Aorta (tissue), 5 donors: ENCODE measurements around the gene KLHL33. TPM values are rescaled to one million over a fixed set of nuclear protein-coding genes. Genes with fewer than 3 reads are reported as not detected.
A peak's percentile ranks its signal among the peaks of the same experiment; 100 is the strongest.

ENCODE experiments used
- ATAC-seq: fragments of 200-7000 bp; cut with Tn5 transposase; one replicate; pipeline ENCODE4 v1.9.1; 2022; ENCODE audit warnings: moderate library complexity; ENCODE audit not compliant: low FRiP score
- DNase-seq, 2 donors: peaks; one replicate each; pipeline ENCODE4 v3.0.0-alpha.2; 2020
- H3K27ac ChIP-seq, 2 donors: one replicate each; pipeline ENCODE4 v1.5.1; 2013; ENCODE audit warnings: low read length in 2 of 2, mild to moderate bottlenecking in 2 of 2, moderate library complexity in 2 of 2, control low read depth in 1 of 2, inconsistent platforms in 1 of 2, low read depth in 1 of 2
- H3K27me3 ChIP-seq, 2 donors: one replicate each; pipeline ENCODE4 v1.6.1; 2013; ENCODE audit warnings: control low read depth in 1 of 2, low read length in 1 of 2, mild to moderate bottlenecking in 1 of 2, moderate library complexity in 1 of 2; ENCODE audit not compliant: insufficient read depth in 2 of 2, control insufficient read depth in 1 of 2
- H3K36me3 ChIP-seq, 2 donors: one replicate each; pipeline ENCODE4 v1.6.1; 2013; ENCODE audit warnings: control low read depth in 1 of 2, low read length in 1 of 2, mild to moderate bottlenecking in 1 of 2; ENCODE audit not compliant: insufficient read depth in 2 of 2, control insufficient read depth in 1 of 2
- H3K4me1 ChIP-seq, 2 donors: one replicate each; pipeline ENCODE4 v1.6.1; 2013; ENCODE audit warnings: low read length in 2 of 2, control low read depth in 1 of 2, mild to moderate bottlenecking in 1 of 2, moderate library complexity in 1 of 2; ENCODE audit not compliant: insufficient read depth in 2 of 2, control insufficient read depth in 1 of 2
- H3K4me3 ChIP-seq, 2 donors: one replicate each; pipeline ENCODE4 v1.5.1; 2013; ENCODE audit warnings: low read length in 2 of 2, control low read depth in 1 of 2, mild to moderate bottlenecking in 1 of 2
- H3K9me3 ChIP-seq: one replicate; pipeline ENCODE4 v1.6.1; 2013; ENCODE audit warnings: mild to moderate bottlenecking, low read length; ENCODE audit not compliant: control insufficient read depth
- WGBS, 2 donors: extraction: QIAGEN DNeasy Blood & Tissue Kit; methylation state at CpG; one replicate each; pipeline ENCODE4 v1.1.7; 2013; 5-methylcytosine and 5-hydroxymethylcytosine counted together
- intact Hi-C, 2 donors: fragments of 100-400 bp; cut with DNase I; formaldehyde crosslinking; loops; one replicate each; pipeline versions ENCODE4 v1.14.2 to v1.15.0; 2022
- polyA plus RNA-seq, 2 donors: library from polyadenylated mRNA; stranded (reverse); fragments of 200-250 nt; gene quantifications; one replicate each; pipeline ENCODE4 v1.2.3, GENCODE V29; 2013
- total RNA-seq, 2 donors: library from RNA; stranded (reverse); fragmentation: NEBNext Ultra II Directional; extraction: Animal tissue kit (Norgen Biotek cat#: 25700); gene quantifications; one replicate each; pipeline ENCODE4 v1.2.1, GENCODE V29; 2021
- donor health status: healthy with polysubstance abuse.
- donor health status: Bipolar disorder and iron deficiency.
- donor health status: DM: no; HTN: no; CAD: no.
- donor health status: DM: no; HTN: no; CAD: no.
- donor health status: DM: yes; HTN: yes; CAD: no.

Gene KLHL33
- total and polyA plus RNA-seq, 4 donors, result 0.25 to 1.3 (median 0.40) TPM

DNA sequence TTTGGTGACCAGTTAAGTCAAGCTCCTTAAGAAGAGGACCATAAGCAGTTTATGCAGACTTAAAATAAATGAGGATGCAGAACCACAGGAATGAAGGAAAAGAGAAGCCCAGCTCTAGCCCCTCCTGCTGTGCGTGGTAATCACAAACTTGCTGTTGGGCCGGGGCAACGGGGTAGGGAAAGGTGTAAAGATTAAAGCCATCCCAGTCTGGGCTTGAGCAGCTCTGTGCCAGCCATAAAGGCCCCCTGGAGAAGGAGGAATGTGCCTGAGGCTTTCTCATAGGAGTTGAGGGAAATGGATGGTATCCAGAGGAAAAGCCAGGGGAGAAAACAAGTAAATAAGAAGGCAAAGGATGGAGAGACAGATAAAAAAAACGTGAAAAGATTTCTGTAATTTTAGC lies 47.8 kb downstream of the KLHL33 start:
- no peak overlapping the region for H3K4me3 ChIP-seq
- no peaks in the 10 kb centered on the region for H3K27me3 ChIP-seq
- intact Hi-C loops, result no loop called here
- no peak overlapping the region for H3K27ac ChIP-seq
- no peaks in the 10 kb centered on the region for H3K9me3 ChIP-seq
- H3K36me3 ChIP-seq, result peaks cover 26 to 32% of the 10 kb centered on the region in 2 donors
- 53 to 54% methylated on average over 4 of the region's 4 CpGs for WGBS, 2 donors
- no peaks in the 10 kb centered on the region for H3K4me1 ChIP-seq
- no peak for ATAC-seq
- no peak for DNase-seq

DNA sequence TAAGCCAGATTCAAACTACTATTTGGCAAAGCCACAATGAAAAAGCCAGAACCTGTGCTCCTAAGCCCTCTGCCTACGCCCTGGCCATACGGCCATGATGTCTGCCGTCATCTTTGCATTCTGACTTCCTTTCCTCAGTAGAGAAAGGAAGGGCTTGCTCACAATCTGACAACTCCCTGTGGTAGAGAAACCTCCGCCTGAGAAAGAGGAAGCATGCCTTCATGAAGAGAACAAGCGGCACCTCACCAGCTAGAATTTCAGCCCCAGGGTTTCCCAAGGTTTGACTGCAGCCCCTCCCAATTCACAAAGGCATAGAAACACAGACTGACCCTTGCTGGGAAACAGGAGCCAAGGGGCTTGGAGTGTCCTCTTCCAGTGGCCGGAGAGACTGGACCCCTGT lies 48.4 kb downstream of the KLHL33 start:
- peaks cover 26 to 32% of the 10 kb centered on the region in 2 donors for H3K36me3 ChIP-seq
- no peak for ATAC-seq
- DNase-seq, result no peak

DNA sequence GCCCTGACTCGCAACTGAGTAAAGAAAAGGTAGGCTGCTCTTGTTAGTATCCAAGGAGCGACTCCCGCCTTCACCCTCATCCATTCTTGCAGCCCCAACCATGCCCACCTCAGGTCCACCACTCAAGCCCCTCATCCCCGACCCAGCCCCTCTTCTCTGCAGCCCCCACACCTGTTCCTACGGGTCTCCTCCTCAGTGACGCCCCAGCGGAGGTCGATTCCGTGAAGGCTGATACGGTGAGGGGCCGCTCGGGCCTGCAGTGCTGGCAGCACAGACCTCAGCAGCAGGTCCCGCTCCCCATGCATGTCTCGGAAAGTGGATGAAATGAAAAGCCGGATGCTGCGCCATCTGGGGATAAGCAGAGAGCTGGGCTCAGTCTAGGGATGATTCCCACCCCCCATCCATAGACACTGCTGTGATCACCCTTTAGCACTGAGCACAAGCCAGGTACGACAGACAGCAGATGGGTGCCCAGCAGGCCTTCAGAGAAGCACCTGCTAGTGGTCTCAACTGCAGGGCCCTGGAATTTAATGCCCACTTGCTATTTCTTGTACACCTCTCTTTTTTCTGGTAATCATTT lies 49.6 kb downstream of the KLHL33 start:
- H3K4me1 ChIP-seq, result no peaks in the 10 kb centered on the region
- H3K9me3 ChIP-seq, result no peaks in the 10 kb centered on the region
- DNase-seq (no peak), ATAC-seq (peak; percentile 9)
- H3K27me3 ChIP-seq, result no peaks in the 10 kb centered on the region
- WGBS, 2 donors, result 96 to 97% methylated on average over 17 of the region's 17 CpGs
- intact Hi-C loops, result no loop called here
- H3K4me3 ChIP-seq, result no peak overlapping the region
- no peak overlapping the region for H3K27ac ChIP-seq
- peaks cover 23 to 33% of the 10 kb centered on the region in 2 donors for H3K36me3 ChIP-seq

More for the DNA sequence above, 48.4 kb downstream of the KLHL33 start:
- 90 to 92% methylated on average over 6 of the region's 6 CpGs for WGBS, 2 donors
- intact Hi-C loops, result no loop called here
- Histone ChIP-seq H3K9me3 (no peaks in the 10 kb centered on the region), H3K4me3 (no peak overlapping the region), H3K27me3 (no peaks in the 10 kb centered on the region), H3K4me1 (no peaks in the 10 kb centered on the region), H3K27ac (no peak overlapping the region)

DNA sequence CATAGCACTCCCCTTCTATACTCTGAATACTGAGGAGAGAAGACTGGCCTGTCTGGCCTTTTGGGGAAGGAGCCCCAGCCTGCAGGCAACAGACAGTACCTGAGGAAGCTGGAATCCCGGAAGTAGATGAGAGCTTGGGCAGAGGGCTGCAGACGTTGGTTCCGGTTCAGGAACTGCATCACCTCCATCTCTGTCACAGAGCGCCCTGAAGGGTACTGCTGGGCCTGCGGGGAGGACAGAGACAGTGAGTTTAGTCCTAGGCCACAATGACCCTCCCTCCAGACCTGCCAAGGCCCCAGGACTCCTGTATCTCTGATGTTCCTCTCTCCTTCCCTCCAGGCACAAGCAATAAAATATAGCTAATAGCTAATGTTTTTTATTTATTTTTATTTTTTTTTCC lies 51.1 kb downstream of the KLHL33 start:
- Histone ChIP-seq H3K36me3 (peaks cover 23 to 34% of the 10 kb centered on the region in 2 donors), H3K4me3 (no peak overlapping the region), H3K9me3 (no peaks in the 10 kb centered on the region), H3K27me3 (no peaks in the 10 kb centered on the region), H3K27ac (no peak overlapping the region), H3K4me1 (no peaks in the 10 kb centered on the region)
- intact Hi-C loops, result no loop called here
- 90 to 93% methylated on average over 5 of the region's 5 CpGs for WGBS, 2 donors
- ATAC-seq (no peak), DNase-seq (no peak)

DNA sequence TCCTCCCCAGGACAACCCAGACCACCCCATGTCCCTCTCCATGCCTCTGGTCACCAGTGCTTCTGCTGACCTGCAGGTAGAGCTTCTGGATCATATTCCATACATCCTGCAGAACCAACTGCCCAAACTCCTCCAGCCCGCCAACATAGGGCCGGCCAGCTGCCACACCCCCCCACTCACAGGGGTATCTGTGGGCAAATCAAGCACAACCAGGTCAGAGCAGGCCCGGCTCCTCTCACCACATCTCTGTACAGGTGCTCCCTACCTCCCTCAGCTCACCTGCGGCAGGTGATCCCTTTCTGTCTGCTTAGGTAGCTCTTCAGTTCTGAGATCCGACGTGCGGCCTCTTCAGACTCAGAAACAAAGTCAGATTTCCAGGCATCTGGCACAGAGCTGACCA lies 51.6 kb downstream of the KLHL33 start:
- Histone ChIP-seq H3K27ac (no peak overlapping the region), H3K27me3 (no peaks in the 10 kb centered on the region), H3K4me3 (no peak overlapping the region), H3K36me3 (peaks cover 20 to 33% of the 10 kb centered on the region in 2 donors), H3K4me1 (no peaks in the 10 kb centered on the region), H3K9me3 (no peaks in the 10 kb centered on the region)
- WGBS, 2 donors, result 88 to 96% methylated on average over 7 of the region's 7 CpGs
- no peak for ATAC-seq
- DNase-seq, result no peak
- intact Hi-C loops, result no loop called here

DNA sequence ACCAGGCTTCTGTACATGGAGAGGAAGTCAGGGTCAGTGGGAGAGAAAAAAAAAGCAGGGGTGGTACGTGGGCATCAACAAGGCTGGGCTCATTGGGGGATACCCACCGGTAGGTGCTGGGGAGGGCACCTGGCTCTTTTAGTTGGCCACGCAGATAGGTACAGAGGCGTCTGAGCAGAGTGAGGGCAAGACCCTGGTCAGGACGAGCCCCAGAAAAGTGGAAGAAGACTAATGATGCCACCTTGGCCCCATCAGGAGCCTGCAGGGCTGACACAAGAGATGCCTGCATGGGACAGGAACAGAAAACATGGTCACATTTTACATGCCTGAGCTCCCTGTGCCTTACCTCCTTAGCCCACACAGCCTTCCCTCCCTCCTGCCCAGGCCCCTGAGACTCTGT lies 52.3 kb downstream of the KLHL33 start:
- ATAC-seq (no peak), DNase-seq (no peak)
- Histone ChIP-seq H3K27me3 (no peaks in the 10 kb centered on the region), H3K4me1 (no peaks in the 10 kb centered on the region), H3K4me3 (no peak overlapping the region), H3K36me3 (peaks cover 18 to 31% of the 10 kb centered on the region in 2 donors), H3K27ac (no peak overlapping the region), H3K9me3 (no peaks in the 10 kb centered on the region)
- intact Hi-C loops, result no loop called here
- 87 to 91% methylated on average over 5 of the region's 5 CpGs for WGBS, 2 donors

DNA sequence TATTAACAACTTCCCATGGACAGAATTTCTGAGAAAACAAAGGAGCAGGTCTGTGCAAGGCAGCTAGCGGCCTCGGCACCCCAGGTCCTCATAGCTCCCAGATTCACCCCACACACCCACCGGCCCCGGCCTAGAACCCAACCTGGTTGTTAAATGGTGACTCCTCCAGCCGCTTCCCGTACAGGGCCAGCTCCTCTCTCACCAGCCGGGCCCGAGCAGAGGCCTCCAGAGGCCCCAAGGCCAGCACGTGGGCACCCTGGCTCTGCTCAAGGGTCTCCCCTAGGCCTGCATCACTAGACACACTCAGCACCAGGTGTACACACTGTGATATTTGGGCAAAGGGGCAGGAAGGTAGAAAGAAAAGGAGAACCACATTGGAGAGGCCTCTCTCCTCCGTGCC lies 52.9 kb downstream of the KLHL33 start:
- DNase-seq (no peak), ATAC-seq (no peak)
- H3K4me3 ChIP-seq, result no peak overlapping the region
- peaks cover 12 to 34% of the 10 kb centered on the region in 2 donors for H3K36me3 ChIP-seq
- H3K4me1 ChIP-seq, result no peaks in the 10 kb centered on the region
- no peaks in the 10 kb centered on the region for H3K9me3 ChIP-seq
- intact Hi-C loops, result no loop called here
- no peak overlapping the region for H3K27ac ChIP-seq
- WGBS, 2 donors, result 92 to 94% methylated on average over 10 of the region's 10 CpGs
- H3K27me3 ChIP-seq, result no peaks in the 10 kb centered on the region

DNA sequence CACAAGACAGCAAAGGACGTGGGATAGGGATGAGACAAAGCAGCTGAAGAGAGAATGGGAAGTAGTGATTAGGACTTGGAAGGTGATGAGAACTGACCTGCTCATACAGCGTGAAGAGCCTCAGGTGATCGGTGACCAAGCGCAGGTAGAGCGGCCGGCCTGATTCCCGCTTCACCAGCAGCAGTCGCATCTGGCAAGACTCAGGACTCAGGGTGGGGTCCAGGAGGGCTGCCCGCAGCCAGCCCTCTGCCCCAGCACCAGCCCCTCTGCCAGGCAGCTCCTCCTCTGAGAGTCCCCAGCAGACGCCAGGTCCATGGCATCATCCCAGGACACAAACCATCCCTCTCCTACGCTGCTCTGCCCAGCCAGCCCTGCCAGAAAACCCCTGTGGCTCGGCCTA lies 53.4 kb downstream of the KLHL33 start:
- DNase-seq, result no peak
- no peaks in the 10 kb centered on the region for H3K9me3 ChIP-seq
- H3K4me3 ChIP-seq, result no peak overlapping the region
- no peak overlapping the region for H3K27ac ChIP-seq
- intact Hi-C loops, result no loop called here
- no peaks in the 10 kb centered on the region for H3K27me3 ChIP-seq
- ATAC-seq, result no peak
- no peaks in the 10 kb centered on the region for H3K4me1 ChIP-seq
- 93% methylated on average over 11 to 12 of the region's 12 CpGs for WGBS, 2 donors
- peaks cover 11 to 31% of the 10 kb centered on the region in 2 donors for H3K36me3 ChIP-seq

DNA sequence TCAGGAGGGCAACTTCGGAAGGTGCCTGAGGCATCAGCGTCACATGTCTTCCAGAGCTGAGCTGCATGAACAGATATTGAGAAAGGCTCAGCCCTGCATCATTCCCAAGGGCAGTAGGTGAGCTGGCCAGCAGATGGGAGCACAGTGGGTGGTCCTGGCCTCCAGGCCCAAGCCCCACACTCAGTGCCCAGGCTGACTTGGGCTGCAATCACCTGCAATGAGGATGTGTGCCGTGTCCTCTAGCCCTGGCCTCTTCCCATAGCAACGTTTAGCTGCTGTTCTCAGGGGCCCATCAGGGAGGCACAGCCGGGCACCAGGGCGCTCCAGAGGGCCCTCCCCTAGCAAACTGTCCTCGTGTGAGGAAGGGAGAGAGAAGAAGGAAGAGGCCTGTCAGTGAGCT lies 54.6 kb downstream of the KLHL33 start:
- intact Hi-C loops, result no loop called here
- no peaks in the 10 kb centered on the region for H3K4me1 ChIP-seq

More for the DNA sequence above, 54.6 kb downstream of the KLHL33 start:
- H3K36me3 ChIP-seq, result peaks cover 11 to 30% of the 10 kb centered on the region in 2 donors
- 82 to 83% methylated on average over 7 of the region's 7 CpGs for WGBS, 2 donors
- no peaks in the 10 kb centered on the region for H3K9me3 ChIP-seq
- ATAC-seq (no peak), DNase-seq (no peak)
- H3K27me3 ChIP-seq, result no peaks in the 10 kb centered on the region
- H3K27ac ChIP-seq, result no peak overlapping the region
- no peak overlapping the region for H3K4me3 ChIP-seq
